ENCODE data around the gene TNFSF11. TPM values are rescaled to one million over a fixed set of nuclear protein-coding genes. Genes with fewer than 3 reads are reported as not detected.

TNFSF11 gene, protein sequence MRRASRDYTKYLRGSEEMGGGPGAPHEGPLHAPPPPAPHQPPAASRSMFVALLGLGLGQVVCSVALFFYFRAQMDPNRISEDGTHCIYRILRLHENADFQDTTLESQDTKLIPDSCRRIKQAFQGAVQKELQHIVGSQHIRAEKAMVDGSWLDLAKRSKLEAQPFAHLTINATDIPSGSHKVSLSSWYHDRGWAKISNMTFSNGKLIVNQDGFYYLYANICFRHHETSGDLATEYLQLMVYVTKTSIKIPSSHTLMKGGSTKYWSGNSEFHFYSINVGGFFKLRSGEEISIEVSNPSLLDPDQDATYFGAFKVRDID
- total RNA-seq (2022; extraction: Qiagen RNA extraction; ENCODE audit: low read depth): not detected in 5 replicates

DNA sequence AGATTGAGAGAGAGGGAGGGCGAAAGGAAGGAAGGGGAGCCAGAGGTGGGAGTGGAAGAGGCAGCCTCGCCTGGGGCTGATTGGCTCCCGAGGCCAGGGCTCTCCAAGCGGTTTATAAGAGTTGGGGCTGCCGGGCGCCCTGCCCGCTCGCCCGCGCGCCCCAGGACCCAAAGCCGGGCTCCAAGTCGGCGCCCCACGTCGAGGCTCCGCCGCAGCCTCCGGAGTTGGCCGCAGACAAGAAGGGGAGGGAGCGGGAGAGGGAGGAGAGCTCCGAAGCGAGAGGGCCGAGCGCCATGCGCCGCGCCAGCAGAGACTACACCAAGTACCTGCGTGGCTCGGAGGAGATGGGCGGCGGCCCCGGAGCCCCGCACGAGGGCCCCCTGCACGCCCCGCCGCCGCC lies at the start of gene TNFSF11:
TNFSF11 (plus strand) TSS at position 142 of the 400 bp plus-strand sequence; CDS start at position 294, 152 bp downstream.

Other genes starting within 250 kb of the TNFSF11 start
- not detected in 5 replicates for gene FAM216B, start 207.4 kb downstream of the TNFSF11 start, total RNA-seq (2022; extraction: Qiagen RNA extraction; ENCODE audit: low read depth)

Data from A549 treated with ZK216348 at 1 μM for 4 hours (cell line).